MCF 10A (cell line): ENCODE results near the gene PNLIPRP3. TPM values are rescaled to one million over a fixed set of nuclear protein-coding genes. Genes with fewer than 3 reads are reported as not detected.
"Not testable (repeated sequence)": the region's sequence is repeated elsewhere in the genome, so short reads cannot be mapped to it uniquely, and the experiment has no call there.

Experiments used
- BruUV-seq: library from RNA; stranded (reverse); fragments of 400-500 nt; replicated peaks from 2 replicates; lab custom pipeline; 2021; lab: Mats Ljungman, UMichigan
- CTCF ChIA-PET: fragments of 300-600 bp; sonication (Branson Sonifier 250); formaldehyde crosslinking; extraction: SDS; loops from one replicate; lab custom pipeline; 2021; ENCODE audit warnings: antibody characterized with exemption, inconsistent platforms; lab: Yijun Ruan, JAX
- POLR2A ChIA-PET: fragments of 300-600, 350-650 bp; sonication (Branson Sonifier 250); formaldehyde crosslinking; extraction: SDS; loops from one replicate; lab custom pipeline; 2020; ENCODE audit warnings: antibody characterized with exemption, inconsistent platforms; lab: Yijun Ruan, JAX
- DNase-seq: peaks from one replicate; pipeline ENCODE4 v3.0.0-alpha.2; 2018; ENCODE audit not compliant: unreplicated experiment
- H3K27ac Mint-ChIP-seq: one replicate; pipeline ENCODE4 v1.8.0; 2022; ENCODE audit warnings: mild to moderate bottlenecking, low read depth, mixed read lengths; ENCODE audit not compliant: unreplicated experiment
- H3K27me3 Mint-ChIP-seq: one replicate; pipeline ENCODE4 v1.8.0; 2022; ENCODE audit warnings: mixed read lengths; ENCODE audit not compliant: insufficient read depth, unreplicated experiment
- H3K36me3 Mint-ChIP-seq: one replicate; pipeline ENCODE4 v1.8.0; 2022; ENCODE audit warnings: mild to moderate bottlenecking, moderate library complexity, mixed read lengths; ENCODE audit not compliant: insufficient read depth, unreplicated experiment
- H3K4me1 Mint-ChIP-seq: one replicate; pipeline ENCODE4 v1.8.0; 2022; ENCODE audit warnings: mixed read lengths; ENCODE audit not compliant: insufficient read depth, unreplicated experiment
- H3K4me3 Mint-ChIP-seq: one replicate; pipeline ENCODE4 v1.8.0; 2022; ENCODE audit warnings: mild to moderate bottlenecking, moderate library complexity, mixed read lengths; ENCODE audit not compliant: unreplicated experiment
- H3K9me3 Mint-ChIP-seq: one replicate; pipeline ENCODE4 v1.8.0; 2022; ENCODE audit warnings: mixed read lengths; ENCODE audit not compliant: unreplicated experiment
- CTCF ChIP-seq: fragments of 200-600 bp; IDR thresholded peaks from one replicate; pipeline ENCODE4 v1.8.0; 2022; ENCODE audit warnings: antibody characterized with exemption, mild to moderate bottlenecking; ENCODE audit not compliant: unreplicated experiment
- intact Hi-C: fragments of 100-400 bp; cut with micrococcal nuclease; formaldehyde crosslinking; loops from 2 replicates; pipeline ENCODE4 v1.14.1; 2022
- total RNA-seq: library from RNA; stranded (reverse); gene quantifications from 2 replicates; pipeline ENCODE4 v1.2.3, GENCODE V29; 2022

Gene PNLIPRP3
- total RNA-seq, 1 experiment from 2014 or later, result 9.5 TPM

GRCh38 chr10:116385994-116386809, 41.4 kb upstream of the PNLIPRP3 start:
- TF ChIP-seq CTCF, result peak; percentile 59
- BruUV-seq, result no TSS peak
- intact Hi-C loops, result loop anchor here (1.0 to 5.0 kb wide), 5 partner anchors 97 to 1029 kb away; no protein-coding TSS in a partner anchor
- Mint-ChIP-seq H3K4me3 (no peak overlapping the region), H3K27me3 (no peaks in the 10 kb centered on the region), H3K9me3 (no peaks in the 10 kb centered on the region), H3K4me1 (no peaks in the 10 kb centered on the region), H3K36me3 (no peaks in the 10 kb centered on the region), H3K27ac (no peak overlapping the region)
- ChIA-PET POLR2A (interaction anchor here (0.6 kb wide), 1 partner anchor 52 kb away, joined by 3 read pairs; no protein-coding TSS in a partner anchor), CTCF (interaction anchor here (0.6 to 5.2 kb wide), 46 partner anchors 9 to 1553 kb away, joined by 3 to 50 read pairs (median 3); no protein-coding TSS in a partner anchor)
- DNase-seq, result peak; percentile 45

- H3K36me3 Mint-ChIP-seq, H3K9me3 Mint-ChIP-seq, H3K4me3 Mint-ChIP-seq, H3K27me3 Mint-ChIP-seq, H3K4me1 Mint-ChIP-seq, BruUV-seq, intact Hi-C loops, H3K27ac Mint-ChIP-seq, POLR2A ChIA-PET, DNase-seq: not testable (repeated sequence)
- CTCF ChIA-PET, result interaction anchor here (0.6 to 1.1 kb wide), 2 partner anchors 78 to 564 kb away, joined by 3 to 4 read pairs; no protein-coding TSS in a partner anchor
Measured at GRCh38 chr10:116393246-116393831, 34.3 kb upstream of the PNLIPRP3 start.

GRCh38 chr10:116395223-116395985, 32.2 kb upstream of the PNLIPRP3 start:
- ChIA-PET CTCF (interaction anchor here (0.8 to 1.1 kb wide), 4 partner anchors 9 to 596 kb away, joined by 3 to 4 read pairs (median 3); no protein-coding TSS in a partner anchor), POLR2A (interaction anchor here (1.3 kb wide), 1 partner anchor 34 kb away, joined by 4 read pairs; no protein-coding TSS in a partner anchor)
- Mint-ChIP-seq H3K4me1 (no peaks in the 10 kb centered on the region), H3K9me3 (no peaks in the 10 kb centered on the region), H3K27ac (no peak overlapping the region), H3K27me3 (no peaks in the 10 kb centered on the region), H3K4me3 (no peak overlapping the region), H3K36me3 (no peaks in the 10 kb centered on the region)
- DNase-seq, result no peak
- no peak for TF ChIP-seq CTCF
- intact Hi-C loops, result no loop called here
- BruUV-seq, result no TSS peak

GRCh38 chr10:116398224-116398623, 29.4 kb upstream of the PNLIPRP3 start:
- Mint-ChIP-seq H3K27me3 (no peaks in the 10 kb centered on the region), H3K27ac (no peak overlapping the region), H3K9me3 (no peaks in the 10 kb centered on the region), H3K4me1 (no peaks in the 10 kb centered on the region), H3K4me3 (no peak overlapping the region), H3K36me3 (no peaks in the 10 kb centered on the region)
- no peak for DNase-seq
- CTCF ChIA-PET, result interaction anchor here (1.1 to 1.4 kb wide), 2 partner anchors 12 to 599 kb away, joined by 3 to 4 read pairs; no protein-coding TSS in a partner anchor
- intact Hi-C loops, result no loop called here
- no peak for TF ChIP-seq CTCF
- POLR2A ChIA-PET, result no interaction called here
- no TSS peak for BruUV-seq
